Measurements from ENCODE around the gene NCAPH2.

The NCAPH2 gene

DNA sequence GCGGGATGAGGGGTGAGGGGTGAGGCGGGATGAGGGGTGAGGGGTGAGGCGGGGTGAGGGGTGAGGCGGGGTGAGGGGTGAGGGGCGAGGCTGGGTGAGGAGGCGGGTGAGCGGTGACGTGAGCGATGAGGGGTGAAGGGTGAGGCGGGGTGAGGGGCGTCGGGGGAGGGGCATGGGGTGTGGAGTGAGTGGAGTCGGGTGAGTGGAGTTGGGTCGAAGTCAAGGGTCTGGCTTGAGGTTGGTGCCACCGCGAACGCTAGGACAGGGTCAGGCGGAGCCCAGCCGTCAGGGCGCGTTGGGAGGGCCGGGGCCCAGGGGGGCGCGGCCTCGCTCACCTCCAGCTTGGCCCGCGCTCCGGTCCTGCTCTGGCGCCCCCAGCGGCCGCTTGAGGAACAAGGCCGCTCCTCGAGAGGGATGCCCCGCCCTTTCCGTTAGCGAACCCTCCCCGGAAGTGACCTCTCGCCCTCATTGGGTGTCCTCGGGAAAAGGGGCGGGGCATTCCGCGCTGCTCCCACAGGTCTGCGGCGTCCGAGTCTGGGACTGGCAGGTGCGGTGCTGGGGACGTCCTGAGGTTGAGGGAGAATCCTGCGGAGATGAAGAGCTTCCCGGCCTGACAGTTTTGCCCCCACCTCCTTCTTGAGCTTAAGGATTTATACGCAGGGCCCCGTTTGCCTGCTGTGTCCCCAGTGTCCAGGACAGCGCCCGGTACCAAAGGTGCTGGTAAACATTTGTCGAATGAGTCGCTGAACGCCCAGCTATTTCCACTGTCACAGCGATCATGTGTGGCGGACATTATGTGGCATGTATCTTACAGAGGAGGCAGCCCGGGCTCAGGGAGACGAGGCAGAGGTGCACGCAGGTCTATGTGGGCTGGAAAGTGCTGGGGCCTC lies 54.7 kb downstream of the NCAPH2 start, which contains the start of gene SYCE3:
Gene SYCE3 (minus strand): TSS at position 397 of the 890 bp plus-strand sequence. CDS start 6,514 bp downstream, outside the sequence.
- DNase-seq (ENCODE audit: low read depth, low spot score), result peak; percentile 87
- H3K4me3 ChIP-seq (ENCODE audit: low read length), result peak within 1 kb of the TSS; percentile 79

DNA sequence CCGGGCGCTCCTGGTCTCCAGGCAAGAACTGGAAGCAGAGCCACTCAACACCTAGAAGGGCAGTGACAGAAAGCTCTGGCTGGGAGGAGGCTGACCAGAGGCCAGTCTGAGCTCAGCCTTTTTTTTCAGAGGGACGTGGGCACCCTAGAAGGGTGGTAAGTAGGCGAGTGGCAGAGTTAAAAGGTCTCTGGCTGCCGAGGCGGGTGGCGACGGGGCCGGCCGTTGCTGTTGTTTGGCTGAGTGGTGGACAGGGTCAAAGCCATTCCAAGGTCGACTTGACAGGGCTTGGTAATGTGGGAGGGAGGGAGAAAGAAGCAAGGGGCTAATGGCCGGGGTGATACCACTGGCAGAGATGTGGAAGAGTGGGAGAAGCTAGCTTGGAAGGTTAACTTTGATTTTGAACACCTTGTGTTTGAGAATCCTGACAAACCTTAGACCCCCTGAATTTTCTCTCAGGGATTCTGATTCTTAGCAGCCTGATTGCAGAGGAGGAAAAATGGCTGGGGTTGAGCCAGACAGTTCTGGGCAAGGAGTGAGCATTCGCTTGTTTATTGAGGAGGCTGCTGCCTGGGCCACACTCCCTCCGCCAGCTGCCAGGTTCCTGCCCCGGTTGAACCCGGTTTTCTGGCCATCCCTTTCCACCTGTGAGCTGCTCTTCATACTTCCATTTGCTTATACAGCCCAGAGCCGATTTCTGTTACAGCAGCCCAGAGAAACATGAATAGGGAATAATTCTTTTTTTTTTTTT lies 55.6 kb downstream of the NCAPH2 start:
- no peak for DNase-seq (ENCODE audit: low read depth, low spot score)
- H3K4me3 ChIP-seq (ENCODE audit: low read length), result peak overlapping the region; percentile 79

DNA sequence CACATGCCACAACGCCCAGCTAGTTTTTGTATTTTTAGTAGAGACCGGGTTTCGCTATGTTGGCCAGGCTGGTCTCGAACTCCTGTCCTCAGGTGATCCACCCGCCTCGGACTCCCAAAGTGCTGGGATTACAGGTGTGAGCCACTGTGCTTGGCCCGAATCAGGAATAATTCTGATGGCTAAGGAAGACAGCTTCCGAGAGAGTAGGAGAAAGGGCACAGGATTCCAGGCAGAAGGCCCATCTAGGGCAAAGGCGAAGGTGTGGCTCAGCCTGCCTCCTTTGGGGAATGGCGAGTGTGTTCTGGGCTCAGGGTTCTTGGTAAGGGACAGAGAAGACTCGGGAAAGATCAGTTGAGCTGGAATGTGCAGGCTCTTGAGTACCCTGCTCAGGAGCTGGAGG lies 56.3 kb downstream of the NCAPH2 start:
- no peak overlapping the region for H3K4me3 ChIP-seq (ENCODE audit: low read length)
- no peak for DNase-seq (ENCODE audit: low read depth, low spot score)

DNA sequence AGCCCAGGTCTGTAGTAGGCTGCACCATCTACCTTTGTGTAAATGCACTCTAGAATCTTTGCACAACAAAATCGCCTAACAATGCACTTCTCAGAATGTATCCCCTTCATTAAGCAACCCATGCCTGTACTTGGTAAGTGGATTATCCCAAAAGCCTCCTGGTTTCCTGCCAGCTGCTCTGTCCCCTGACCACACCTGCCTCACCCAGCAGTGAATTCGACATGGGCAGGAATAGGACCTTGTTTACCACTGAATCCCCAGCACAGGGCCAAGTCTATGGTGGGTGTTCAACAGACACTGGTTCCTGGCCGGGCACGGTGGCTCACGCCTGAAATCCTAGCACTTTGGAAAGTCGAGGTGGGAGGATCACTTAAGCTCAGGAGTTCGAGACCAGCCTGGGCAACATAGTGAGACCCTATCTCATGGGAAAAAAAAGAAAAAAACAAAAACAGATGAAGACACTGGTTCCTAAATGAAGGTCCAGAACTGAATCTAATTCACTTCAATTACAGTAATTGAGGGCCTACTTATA lies 59.8 kb downstream of the NCAPH2 start:
- DNase-seq (ENCODE audit: low read depth, low spot score), result no peak
- no peak overlapping the region for H3K4me3 ChIP-seq (ENCODE audit: low read length)

DNA sequence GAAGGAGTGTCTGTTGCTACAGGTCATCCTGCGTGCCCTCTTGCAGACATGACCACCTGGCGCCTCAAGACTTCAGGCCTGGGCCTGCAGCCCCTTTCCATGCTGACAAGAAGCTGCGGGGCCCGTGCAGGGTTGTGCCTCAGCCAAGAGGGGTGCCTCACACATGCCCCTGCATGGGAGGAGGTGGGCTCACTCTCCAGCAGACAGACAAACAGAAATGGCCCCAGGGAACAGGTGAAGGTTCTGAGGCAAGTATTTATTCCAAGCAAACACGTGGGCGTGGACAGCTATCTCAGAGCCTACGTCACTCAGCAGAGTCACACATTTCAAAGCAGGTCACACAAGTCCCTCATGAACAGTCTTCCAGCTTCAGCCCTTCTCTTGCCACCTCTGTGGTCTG lies 60.6 kb downstream of the NCAPH2 start:
- H3K4me3 ChIP-seq (ENCODE audit: low read length), result no peak overlapping the region
- no peak for DNase-seq (ENCODE audit: low read depth, low spot score)

DNA sequence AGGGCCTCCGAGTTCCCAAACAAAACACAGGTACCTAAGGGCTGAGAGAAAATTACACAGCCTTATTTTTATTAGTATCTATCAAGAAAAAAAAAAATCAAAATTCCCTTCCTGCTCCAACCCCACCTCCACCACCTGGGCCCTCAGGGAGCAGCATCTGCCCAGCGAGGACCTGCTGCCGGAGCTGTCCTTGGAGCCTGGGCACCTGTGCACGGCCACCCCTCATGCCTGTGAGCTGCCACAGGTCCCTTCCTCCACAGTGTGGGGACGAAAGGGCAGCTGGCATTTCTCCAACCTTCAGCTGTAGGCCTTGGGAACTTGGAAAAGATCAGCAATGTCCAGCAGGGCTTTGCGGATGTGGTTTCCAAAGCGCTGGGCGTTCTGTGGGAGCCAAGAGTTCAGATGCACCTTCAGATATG lies 61.0 kb downstream of the NCAPH2 start:
- no peak for DNase-seq (ENCODE audit: low read depth, low spot score)
- no peak overlapping the region for H3K4me3 ChIP-seq (ENCODE audit: low read length)

DNA sequence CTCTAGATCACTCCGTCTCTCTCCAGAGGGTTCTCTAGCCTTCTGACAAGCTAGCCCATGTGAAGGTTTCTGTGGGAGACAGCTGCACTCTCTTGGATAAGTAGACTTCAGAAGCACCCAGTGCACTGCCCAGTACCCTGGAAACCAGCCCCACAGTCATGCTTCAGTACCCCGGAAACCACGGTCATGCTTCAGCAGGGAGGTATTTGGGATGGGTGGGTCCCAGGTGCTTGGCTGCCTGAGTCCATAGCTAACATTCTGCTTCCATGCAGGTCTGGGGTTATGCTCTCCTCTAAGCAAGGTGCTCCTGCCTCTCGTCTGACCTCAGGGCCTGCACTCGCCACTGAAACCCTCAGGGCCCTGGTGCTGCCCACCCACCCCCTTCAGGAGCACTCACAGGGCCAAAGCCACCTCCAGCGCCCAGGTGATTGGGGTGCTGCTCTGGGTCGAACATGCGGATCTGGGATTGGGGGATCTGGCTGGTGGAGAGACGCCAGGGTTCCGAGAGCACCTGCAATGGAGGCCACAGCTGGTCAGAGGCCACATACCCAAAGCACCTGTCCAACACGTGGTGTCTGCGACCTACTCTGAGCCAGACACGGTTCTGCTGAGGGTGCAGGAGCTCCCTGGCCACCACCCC lies 62.0 kb downstream of the NCAPH2 start:
- H3K4me3 ChIP-seq (ENCODE audit: low read length), result no peak overlapping the region
- DNase-seq (ENCODE audit: low read depth, low spot score), result no peak

DNA sequence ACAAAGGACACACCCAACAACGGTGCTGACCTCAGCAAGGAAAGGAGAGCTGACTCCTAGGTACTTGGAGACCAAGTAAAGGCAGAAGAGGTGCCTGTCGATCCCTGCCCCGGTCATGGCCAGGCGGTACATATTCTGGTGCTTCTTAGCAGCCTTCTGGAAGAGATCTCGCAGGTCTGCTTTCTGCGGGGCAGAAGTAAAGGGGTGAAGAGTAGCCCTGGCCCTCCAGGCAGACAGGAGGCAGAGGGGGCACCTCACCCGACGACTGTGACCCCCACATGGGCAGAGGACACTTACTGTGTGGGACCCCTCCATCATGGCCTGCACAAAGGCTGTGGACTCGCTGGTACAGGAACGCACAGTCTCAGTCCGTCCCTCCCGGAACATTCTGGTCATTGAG lies 62.8 kb downstream of the NCAPH2 start:
- H3K4me3 ChIP-seq (ENCODE audit: low read length), result no peak overlapping the region

DNA sequence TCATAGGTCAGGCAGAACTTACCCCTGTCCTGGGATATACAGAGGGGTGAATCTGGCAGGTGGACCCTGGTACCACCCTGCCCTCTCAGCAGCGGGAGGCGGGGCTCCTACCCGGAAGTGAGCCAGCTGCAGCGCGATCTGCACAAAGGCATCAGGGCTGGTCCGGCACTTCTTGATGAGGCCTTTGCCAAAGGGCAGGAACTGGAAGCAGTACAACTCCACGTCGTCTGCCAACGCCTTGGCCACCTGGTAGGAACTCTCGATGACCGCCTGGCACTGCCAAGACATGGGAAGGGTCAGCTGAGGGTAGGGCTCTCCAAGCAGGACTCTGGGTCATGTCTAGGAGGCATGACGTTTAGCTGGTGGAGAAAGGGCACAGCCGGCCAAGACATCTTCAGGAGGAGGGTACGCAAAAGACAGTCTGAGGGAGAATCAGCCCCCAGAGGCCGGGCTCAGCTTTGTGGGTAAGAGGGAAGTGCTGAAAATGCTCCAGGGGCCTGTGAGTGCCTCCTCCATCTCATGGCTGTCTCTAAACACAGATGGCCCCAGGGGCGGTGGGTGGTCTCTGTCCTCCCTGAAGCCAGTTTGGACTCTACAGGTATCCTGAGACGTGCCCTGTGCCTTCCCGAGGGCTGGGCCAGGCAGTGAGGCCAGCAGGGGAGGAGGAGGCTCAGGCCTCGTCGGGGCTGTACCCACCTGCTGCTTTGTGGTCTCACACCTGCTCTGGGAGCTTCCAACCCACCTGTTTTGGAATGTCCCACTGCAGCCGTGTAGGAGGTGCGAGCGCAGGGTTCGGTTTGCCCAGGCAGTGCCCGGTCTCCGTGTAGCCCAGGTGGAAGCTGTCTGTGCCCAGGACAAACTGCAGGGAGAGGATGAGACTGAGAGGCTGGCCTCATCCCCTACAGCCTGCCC lies 63.5 kb downstream of the NCAPH2 start:
- DNase-seq (ENCODE audit: low read depth, low spot score), result no peak
- no peak overlapping the region for H3K4me3 ChIP-seq (ENCODE audit: low read length)

More for the DNA sequence above, 62.8 kb downstream of the NCAPH2 start:
- no peak for DNase-seq (ENCODE audit: low read depth, low spot score)

DNA sequence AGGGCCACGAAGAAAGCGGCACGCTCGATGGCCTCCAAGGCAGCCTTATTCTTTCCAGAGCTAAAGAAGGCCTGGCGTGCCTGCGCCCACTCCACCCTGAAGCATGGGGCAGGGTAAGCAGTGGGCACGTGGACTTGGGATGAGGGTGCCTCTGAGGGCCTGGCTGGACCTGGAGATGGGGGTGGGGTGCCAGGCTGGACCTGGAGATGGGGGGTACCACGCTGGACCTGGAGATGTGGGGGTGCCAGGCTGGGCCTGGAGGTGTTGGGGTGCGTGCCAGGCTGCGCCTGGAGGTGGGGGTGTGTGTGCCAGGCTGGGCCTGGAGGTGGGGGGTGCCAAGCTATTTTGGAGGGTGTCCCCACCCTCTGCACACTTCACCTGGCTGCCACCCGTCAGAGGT lies 64.9 kb downstream of the NCAPH2 start:
- no peak for DNase-seq (ENCODE audit: low read depth, low spot score)
- H3K4me3 ChIP-seq (ENCODE audit: low read length), result no peak overlapping the region

DNA sequence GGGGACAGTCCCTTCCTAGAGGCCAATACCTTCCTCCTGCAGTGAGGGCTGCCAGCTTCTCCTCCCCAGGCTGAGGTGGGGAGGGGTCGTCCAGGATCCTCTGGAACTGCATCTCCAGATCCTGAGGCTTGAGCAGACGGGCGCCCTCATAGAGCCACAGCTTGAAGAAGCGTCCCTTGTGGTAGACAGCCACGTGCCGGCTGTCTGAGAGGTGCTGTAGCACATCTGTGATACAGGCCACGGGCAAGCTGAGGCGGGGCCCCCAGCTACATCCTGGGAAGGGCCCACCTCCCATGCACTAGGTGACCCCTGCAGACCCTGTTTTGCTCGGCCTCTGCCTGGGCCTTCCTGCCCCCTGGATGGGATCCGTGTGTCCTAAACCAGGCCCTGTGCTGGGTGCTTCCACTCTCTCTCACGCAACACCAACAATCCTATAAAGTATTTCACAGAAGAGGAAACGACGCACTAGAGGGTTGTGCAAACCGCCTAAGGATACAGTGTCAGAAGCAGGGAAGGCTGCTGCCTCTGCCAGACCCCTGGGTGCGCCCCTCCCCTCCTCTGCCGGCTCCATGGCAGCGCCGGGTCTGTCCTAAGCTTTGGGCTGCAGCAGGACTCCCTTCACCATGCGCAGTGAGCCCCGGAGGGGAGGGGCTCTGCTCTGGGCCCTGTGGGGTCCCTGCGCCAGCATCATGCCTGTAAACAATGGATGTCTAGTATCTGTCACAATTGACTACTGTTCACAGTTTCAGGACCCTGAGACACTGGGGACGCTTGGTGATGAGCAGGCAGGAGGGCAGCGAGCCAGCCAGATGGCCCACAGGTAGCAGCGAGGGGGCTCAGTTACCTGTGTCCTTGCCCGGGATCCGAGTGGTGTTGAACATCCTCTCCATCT lies 65.7 kb downstream of the NCAPH2 start:
- no peak overlapping the region for H3K4me3 ChIP-seq (ENCODE audit: low read length)
- DNase-seq (ENCODE audit: low read depth, low spot score), result no peak

DNA sequence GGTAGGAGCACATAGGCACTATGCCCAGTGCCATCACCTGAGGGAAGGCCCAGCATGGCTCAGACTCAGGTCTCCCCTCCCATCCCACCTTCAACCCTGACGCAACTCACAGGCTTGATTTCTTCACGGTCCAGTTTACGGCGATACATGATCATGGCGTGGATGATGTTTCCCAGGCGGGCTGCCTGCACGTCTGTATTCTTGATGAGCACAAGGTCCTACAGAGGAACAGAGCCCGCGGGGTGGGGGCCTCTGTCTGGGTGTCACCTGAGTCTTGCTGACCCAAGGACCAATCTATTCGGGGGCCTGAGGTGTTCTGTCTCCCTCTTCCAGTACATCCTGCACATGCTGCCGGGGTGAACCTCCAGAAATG lies 66.3 kb downstream of the NCAPH2 start:
- DNase-seq (ENCODE audit: low read depth, low spot score), result no peak
- H3K4me3 ChIP-seq (ENCODE audit: low read length), result no peak overlapping the region

All from Jurkat, Clone E6-1 (cell line).